ENCODE measurements around the gene BCL2A1.

The BCL2A1 gene

GRCh38 chr15:79990280-79990996 is 19.4 kb upstream of the BCL2A1 start:
- H4K20me1 ChIP-seq (ENCODE audit: low read depth, low read length): no peaks in the 10 kb centered on the region

GRCh38 chr15:79989682-79990081 is 18.7 kb upstream of the BCL2A1 start:
- H3K36me3 ChIP-seq (ENCODE audit: low read length): no peaks in the 10 kb centered on the region
- no peaks in the 10 kb centered on the region for H4K20me1 ChIP-seq (ENCODE audit: low read depth, low read length)
- no peak overlapping the region for H3K27ac ChIP-seq (ENCODE audit: low read depth, low read length)
- H3K4me3 ChIP-seq (ENCODE audit: insufficient read depth, low read length, poor library complexity, severe bottlenecking): no peak overlapping the region
- H3K4me2 ChIP-seq (ENCODE audit: low read depth, low read length, poor library complexity, severe bottlenecking): no peak overlapping the region
- TF ChIP-seq CTCF (IDR thresholded peaks at IDR 0.05; ENCODE audit: insufficient read depth, low read length, poor library complexity, severe bottlenecking): no peak
- TF ChIP-seq EZH2phosphoT487 (conservative IDR thresholded peaks at IDR 0.05; ENCODE audit: low read length): no peak
- H3K79me2 ChIP-seq (ENCODE audit: insufficient read depth, low read length): no peaks in the 10 kb centered on the region
- no peaks in the 10 kb centered on the region for H3F3A ChIP-seq (ENCODE audit: insufficient read depth)
- no peaks in the 10 kb centered on the region for H3K9me2 ChIP-seq (replicated peaks; ENCODE audit: insufficient read depth, low read length)
- no peaks in the 10 kb centered on the region for H3K9me3 ChIP-seq (ENCODE audit: insufficient read depth, low read length)
- no peak overlapping the region for H3K9ac ChIP-seq (ENCODE audit: low read length)
- no peak overlapping the region for H2AFZ ChIP-seq (ENCODE audit: low read depth, low read length, severe bottlenecking)
- no peaks in the 10 kb centered on the region for H3K27me3 ChIP-seq (ENCODE audit: low read length)

More at GRCh38 chr15:79990280-79990996, 19.4 kb upstream of the BCL2A1 start:
- Histone ChIP-seq H3K4me2 (ENCODE audit: low read depth, low read length, poor library complexity, severe bottlenecking) (no peak overlapping the region), H3K9me3 (ENCODE audit: insufficient read depth, low read length) (no peaks in the 10 kb centered on the region), H2AFZ (ENCODE audit: low read depth, low read length, severe bottlenecking) (no peak overlapping the region), H3K4me3 (ENCODE audit: insufficient read depth, low read length, poor library complexity, severe bottlenecking) (no peak overlapping the region), H3K27me3 (ENCODE audit: low read length) (no peaks in the 10 kb centered on the region), H3F3A (ENCODE audit: insufficient read depth) (no peaks in the 10 kb centered on the region), H3K36me3 (ENCODE audit: low read length) (no peaks in the 10 kb centered on the region), H3K27ac (ENCODE audit: low read depth, low read length) (no peak overlapping the region), H3K79me2 (ENCODE audit: insufficient read depth, low read length) (no peaks in the 10 kb centered on the region), H3K9me2 (replicated peaks; ENCODE audit: insufficient read depth, low read length) (no peaks in the 10 kb centered on the region), H3K9ac (ENCODE audit: low read length) (no peak overlapping the region)
- TF ChIP-seq EZH2phosphoT487 (conservative IDR thresholded peaks at IDR 0.05; ENCODE audit: low read length): no peak
- no peak for TF ChIP-seq CTCF (IDR thresholded peaks at IDR 0.05; ENCODE audit: insufficient read depth, low read length, poor library complexity, severe bottlenecking)

GRCh38 chr15:79989183-79989582 is 18.2 kb upstream of the BCL2A1 start:
- Histone ChIP-seq H3K9ac (ENCODE audit: low read length) (no peak overlapping the region), H2AFZ (ENCODE audit: low read depth, low read length, severe bottlenecking) (no peak overlapping the region), H4K20me1 (ENCODE audit: low read depth, low read length) (no peaks in the 10 kb centered on the region), H3K36me3 (ENCODE audit: low read length) (no peaks in the 10 kb centered on the region), H3K79me2 (ENCODE audit: insufficient read depth, low read length) (no peaks in the 10 kb centered on the region), H3K27ac (ENCODE audit: low read depth, low read length) (no peak overlapping the region), H3K4me2 (ENCODE audit: low read depth, low read length, poor library complexity, severe bottlenecking) (no peak overlapping the region), H3K9me2 (replicated peaks; ENCODE audit: insufficient read depth, low read length) (no peaks in the 10 kb centered on the region), H3K4me3 (ENCODE audit: insufficient read depth, low read length, poor library complexity, severe bottlenecking) (no peak overlapping the region), H3F3A (ENCODE audit: insufficient read depth) (no peaks in the 10 kb centered on the region), H3K9me3 (ENCODE audit: insufficient read depth, low read length) (no peaks in the 10 kb centered on the region), H3K27me3 (ENCODE audit: low read length) (no peaks in the 10 kb centered on the region)
- no peak for TF ChIP-seq EZH2phosphoT487 (conservative IDR thresholded peaks at IDR 0.05; ENCODE audit: low read length)
- TF ChIP-seq CTCF (IDR thresholded peaks at IDR 0.05; ENCODE audit: insufficient read depth, low read length, poor library complexity, severe bottlenecking): no peak

All from SU-DHL-6 (cell line).